HEK293 (cell line): ENCODE results near the gene ZNF507.

ENCODE experiments used
- BCL11A ChIP-seq: fragments of 450-650 bp; formaldehyde crosslinking; IDR thresholded peaks from 2 replicates; pipeline ENCODE4 v1.5.1; 2016; ENCODE audit warnings: low read depth, missing biosample characterization, missing genetic modification characterization
- PRDM1 ChIP-seq: fragments of 450-650 bp; formaldehyde crosslinking; IDR thresholded peaks from 2 replicates; pipeline ENCODE4; 2016; ENCODE audit warnings: missing biosample characterization, missing genetic modification characterization
- PRDM6 ChIP-seq: fragments of 450-650 bp; formaldehyde crosslinking; IDR thresholded peaks from 2 replicates; pipeline ENCODE4 v1.5.1; 2017; ENCODE audit warnings: missing biosample characterization, missing genetic modification characterization
- RBAK ChIP-seq: fragments of 450-650 bp; formaldehyde crosslinking; IDR thresholded peaks from 2 replicates; pipeline ENCODE4 v1.5.1; 2016; ENCODE audit warnings: missing biosample characterization, missing genetic modification characterization
- SP3 ChIP-seq: fragments of 450-650 bp; formaldehyde crosslinking; IDR thresholded peaks from 2 replicates; pipeline ENCODE4 v1.5.1; 2016; ENCODE audit warnings: missing biosample characterization, missing genetic modification characterization
- TCF7L2 ChIP-seq: IDR thresholded peaks from 2 replicates; pipeline ENCODE4 v1.6.1; 2011; ENCODE audit warnings: low read depth, mild to moderate bottlenecking, inconsistent platforms, low read length, moderate library complexity, borderline replicate concordance
- YY1 ChIP-seq: fragments of 450-650 bp; formaldehyde crosslinking; IDR thresholded peaks from 2 replicates; pipeline ENCODE4 v1.5.1; 2018; ENCODE audit warnings: missing biosample characterization, missing genetic modification characterization
- YY2 ChIP-seq: fragments of 450-650 bp; formaldehyde crosslinking; IDR thresholded peaks from 2 replicates; pipeline ENCODE4 v1.5.1; 2016; ENCODE audit warnings: missing biosample characterization, missing genetic modification characterization
- ZFHX2 ChIP-seq: fragments of 450-650 bp; formaldehyde crosslinking; conservative IDR thresholded peaks from 2 replicates; pipeline ENCODE4 v1.5.1; 2016; ENCODE audit warnings: missing biosample characterization, missing genetic modification characterization
- ZNF10 ChIP-seq: fragments of 450-650 bp; formaldehyde crosslinking; IDR thresholded peaks from 2 replicates; pipeline ENCODE4 v1.5.1; 2017; ENCODE audit warnings: missing biosample characterization, missing genetic modification characterization
- ZNF169 ChIP-seq: fragments of 450-650 bp; formaldehyde crosslinking; IDR thresholded peaks from 2 replicates; pipeline ENCODE4 v1.5.1; 2016; ENCODE audit warnings: missing biosample characterization, missing genetic modification characterization
- ZNF2 ChIP-seq: fragments of 450-650 bp; formaldehyde crosslinking; IDR thresholded peaks from 2 replicates; pipeline ENCODE4 v1.5.1; 2016; ENCODE audit warnings: missing biosample characterization, missing genetic modification characterization
- ZNF239 ChIP-seq: fragments of 450-650 bp; formaldehyde crosslinking; IDR thresholded peaks from 2 replicates; pipeline ENCODE4 v1.5.1; 2016; ENCODE audit warnings: missing biosample characterization, missing genetic modification characterization
- ZNF362 ChIP-seq: fragments of 450-650 bp; formaldehyde crosslinking; IDR thresholded peaks from 2 replicates; pipeline ENCODE4 v1.5.1; 2016; ENCODE audit warnings: missing biosample characterization, missing genetic modification characterization
- ZNF529 ChIP-seq: fragments of 450-650 bp; formaldehyde crosslinking; IDR thresholded peaks from 2 replicates; pipeline ENCODE4 v1.5.1; 2017; ENCODE audit warnings: missing genetic modification characterization, missing biosample characterization; ENCODE audit not compliant: insufficient replicate concordance
- ZNF544 ChIP-seq: fragments of 450-650 bp; formaldehyde crosslinking; IDR thresholded peaks from 2 replicates; pipeline ENCODE4 v1.5.0; 2017; ENCODE audit warnings: missing biosample characterization, missing genetic modification characterization
- ZNF561 ChIP-seq: fragments of 450-650 bp; IDR thresholded peaks from 2 replicates; pipeline ENCODE4 v1.5.1; 2018; ENCODE audit warnings: missing biosample characterization, missing genetic modification characterization, borderline replicate concordance
- ZNF626 ChIP-seq: fragments of 450-650 bp; sonication (Bioruptor Pico); formaldehyde crosslinking; IDR thresholded peaks from 2 replicates; pipeline ENCODE4 v1.5.1; 2018; ENCODE audit warnings: missing biosample characterization, missing genetic modification characterization, inconsistent platforms
- ZNF639 ChIP-seq: fragments of 450-650 bp; formaldehyde crosslinking; IDR thresholded peaks from 2 replicates; pipeline ENCODE4 v1.5.1; 2016; ENCODE audit warnings: missing biosample characterization, missing genetic modification characterization
- ZNF768 ChIP-seq: fragments of 450-650 bp; formaldehyde crosslinking; IDR thresholded peaks from 2 replicates; pipeline ENCODE4 v1.5.1; 2018; ENCODE audit warnings: missing biosample characterization, mild to moderate bottlenecking, missing genetic modification characterization
- ZNF792 ChIP-seq: fragments of 450-650 bp; formaldehyde crosslinking; IDR thresholded peaks from 2 replicates; pipeline ENCODE4 v1.5.1; 2016; ENCODE audit warnings: missing biosample characterization, missing genetic modification characterization
- ZSCAN18 ChIP-seq: fragments of 450-650 bp; formaldehyde crosslinking; IDR thresholded peaks from 2 replicates; pipeline ENCODE4 v1.5.1; 2016; ENCODE audit warnings: missing biosample characterization, missing genetic modification characterization
- TF ChIP-seq, protein P1 (sequence below): fragments of 450-650 bp; formaldehyde crosslinking; IDR thresholded peaks from 2 replicates; pipeline ENCODE4 v1.5.1; 2016; ENCODE audit warnings: missing biosample characterization, missing genetic modification characterization
- TF ChIP-seq, protein P2 (sequence below): fragments of 450-650 bp; formaldehyde crosslinking; IDR thresholded peaks from 2 replicates; pipeline ENCODE4 v1.5.1; 2016; ENCODE audit warnings: missing biosample characterization, missing genetic modification characterization
- TF ChIP-seq, protein P3 (sequence below): fragments of 450-650 bp; formaldehyde crosslinking; IDR thresholded peaks from 2 replicates; pipeline ENCODE4 v1.5.1; 2016; ENCODE audit warnings: missing biosample characterization, missing genetic modification characterization
- TF ChIP-seq, protein P4 (sequence below): fragments of 450-650 bp; formaldehyde crosslinking; IDR thresholded peaks from 2 replicates; pipeline ENCODE4 v1.5.1; 2017; ENCODE audit warnings: missing biosample characterization, missing genetic modification characterization

Gene ZNF507

DNA sequence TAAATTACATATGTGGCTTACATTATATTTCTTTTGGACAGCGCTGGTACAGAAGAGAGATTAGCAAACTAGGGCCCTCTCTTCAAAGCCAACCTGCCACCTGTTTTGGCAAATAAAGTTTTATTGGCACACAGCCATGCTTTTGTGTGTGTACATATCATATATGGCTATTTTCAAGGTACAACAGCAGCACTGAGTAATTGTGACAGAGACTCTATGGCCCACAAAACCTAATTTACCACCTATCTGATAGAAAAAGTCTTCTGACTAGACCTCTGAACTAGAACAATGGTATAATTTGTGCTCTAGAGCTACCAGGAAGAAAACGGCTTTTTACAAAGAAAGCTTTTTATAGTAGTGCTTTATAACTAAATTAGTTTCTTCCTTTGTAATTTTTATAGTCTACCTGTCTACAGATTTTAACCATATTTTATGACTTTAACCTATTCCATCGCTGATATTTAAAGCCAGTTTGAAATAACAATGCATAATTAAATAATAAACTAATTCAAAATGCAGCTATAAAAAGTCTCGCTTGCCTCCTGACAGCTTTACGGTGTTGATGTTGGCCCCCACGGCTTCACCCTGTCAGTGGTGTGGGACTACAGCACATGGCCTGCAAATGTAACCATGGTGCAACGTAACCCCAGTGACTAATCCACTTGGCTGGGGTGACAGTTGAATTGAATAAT lies 42.4 kb downstream of the ZNF507 start (continued):
- TF ChIP-seq ZNF10 (tag by site-specific recombination): peak; percentile 58; the same call in 1 of the 2 replicates
- no peak for TF ChIP-seq TCF7L2
- TF ChIP-seq RBAK (tag by site-specific recombination): no peak
- no peak for TF ChIP-seq ZSCAN18
- TF ChIP-seq ZNF239 (tag by site-specific recombination): no peak
- no peak for TF ChIP-seq ZFHX2
- TF ChIP-seq PRDM6 (tag by site-specific recombination): peak; percentile 70
- no peak for TF ChIP-seq BCL11A (tag by site-specific recombination)
- no peak for TF ChIP-seq ZNF529 (tag by site-specific recombination)
- TF ChIP-seq YY2 (tag by site-specific recombination): no peak
- TF ChIP-seq, protein P1, sequence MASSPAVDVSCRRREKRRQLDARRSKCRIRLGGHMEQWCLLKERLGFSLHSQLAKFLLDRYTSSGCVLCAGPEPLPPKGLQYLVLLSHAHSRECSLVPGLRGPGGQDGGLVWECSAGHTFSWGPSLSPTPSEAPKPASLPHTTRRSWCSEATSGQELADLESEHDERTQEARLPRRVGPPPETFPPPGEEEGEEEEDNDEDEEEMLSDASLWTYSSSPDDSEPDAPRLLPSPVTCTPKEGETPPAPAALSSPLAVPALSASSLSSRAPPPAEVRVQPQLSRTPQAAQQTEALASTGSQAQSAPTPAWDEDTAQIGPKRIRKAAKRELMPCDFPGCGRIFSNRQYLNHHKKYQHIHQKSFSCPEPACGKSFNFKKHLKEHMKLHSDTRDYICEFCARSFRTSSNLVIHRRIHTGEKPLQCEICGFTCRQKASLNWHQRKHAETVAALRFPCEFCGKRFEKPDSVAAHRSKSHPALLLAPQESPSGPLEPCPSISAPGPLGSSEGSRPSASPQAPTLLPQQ (tag by site-specific recombination): peak; percentile 37; the same call in 1 of the 2 replicates
- TF ChIP-seq YY1: no peak
- no peak for TF ChIP-seq ZNF792
- TF ChIP-seq, protein P2, sequence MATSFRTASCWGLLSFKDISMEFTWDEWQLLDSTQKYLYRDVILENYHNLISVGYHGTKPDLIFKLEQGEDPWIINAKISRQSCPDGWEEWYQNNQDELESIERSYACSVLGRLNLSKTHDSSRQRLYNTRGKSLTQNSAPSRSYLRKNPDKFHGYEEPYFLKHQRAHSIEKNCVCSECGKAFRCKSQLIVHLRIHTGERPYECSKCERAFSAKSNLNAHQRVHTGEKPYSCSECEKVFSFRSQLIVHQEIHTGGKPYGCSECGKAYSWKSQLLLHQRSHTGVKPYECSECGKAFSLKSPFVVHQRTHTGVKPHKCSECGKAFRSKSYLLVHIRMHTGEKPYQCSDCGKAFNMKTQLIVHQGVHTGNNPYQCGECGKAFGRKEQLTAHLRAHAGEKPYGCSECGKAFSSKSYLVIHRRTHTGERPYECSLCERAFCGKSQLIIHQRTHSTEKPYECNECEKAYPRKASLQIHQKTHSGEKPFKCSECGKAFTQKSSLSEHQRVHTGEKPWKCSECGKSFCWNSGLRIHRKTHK: no peak
- TF ChIP-seq, protein P3, sequence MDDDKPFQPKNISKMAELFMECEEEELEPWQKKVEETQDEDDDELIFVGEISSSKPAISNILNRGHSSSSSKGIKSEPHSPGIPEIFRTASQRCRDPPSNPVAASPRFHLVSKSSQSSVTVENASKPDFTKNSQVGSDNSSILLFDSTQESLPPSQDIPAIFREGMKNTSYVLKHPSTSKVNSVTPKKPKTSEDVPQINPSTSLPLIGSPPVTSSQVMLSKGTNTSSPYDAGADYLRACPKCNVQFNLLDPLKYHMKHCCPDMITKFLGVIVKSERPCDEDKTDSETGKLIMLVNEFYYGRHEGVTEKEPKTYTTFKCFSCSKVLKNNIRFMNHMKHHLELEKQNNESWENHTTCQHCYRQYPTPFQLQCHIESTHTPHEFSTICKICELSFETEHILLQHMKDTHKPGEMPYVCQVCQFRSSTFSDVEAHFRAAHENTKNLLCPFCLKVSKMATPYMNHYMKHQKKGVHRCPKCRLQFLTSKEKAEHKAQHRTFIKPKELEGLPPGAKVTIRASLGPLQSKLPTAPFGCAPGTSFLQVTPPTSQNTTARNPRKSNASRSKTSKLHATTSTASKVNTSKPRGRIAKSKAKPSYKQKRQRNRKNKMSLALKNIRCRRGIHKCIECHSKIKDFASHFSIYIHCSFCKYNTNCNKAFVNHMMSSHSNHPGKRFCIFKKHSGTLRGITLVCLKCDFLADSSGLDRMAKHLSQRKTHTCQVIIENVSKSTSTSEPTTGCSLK (tag by site-specific recombination): no peak
- TF ChIP-seq ZNF626 (tag by site-specific recombination): peak; percentile 8; the same call in 1 of the 2 replicates
- TF ChIP-seq ZNF561 (tag by site-specific recombination): peak; percentile 29; the same call in 1 of the 2 replicates
- TF ChIP-seq ZNF544 (tag by site-specific recombination): no peak
- TF ChIP-seq ZNF639: no peak
- no peak for TF ChIP-seq ZNF2 (tag by site-specific recombination)
- TF ChIP-seq, protein P4, sequence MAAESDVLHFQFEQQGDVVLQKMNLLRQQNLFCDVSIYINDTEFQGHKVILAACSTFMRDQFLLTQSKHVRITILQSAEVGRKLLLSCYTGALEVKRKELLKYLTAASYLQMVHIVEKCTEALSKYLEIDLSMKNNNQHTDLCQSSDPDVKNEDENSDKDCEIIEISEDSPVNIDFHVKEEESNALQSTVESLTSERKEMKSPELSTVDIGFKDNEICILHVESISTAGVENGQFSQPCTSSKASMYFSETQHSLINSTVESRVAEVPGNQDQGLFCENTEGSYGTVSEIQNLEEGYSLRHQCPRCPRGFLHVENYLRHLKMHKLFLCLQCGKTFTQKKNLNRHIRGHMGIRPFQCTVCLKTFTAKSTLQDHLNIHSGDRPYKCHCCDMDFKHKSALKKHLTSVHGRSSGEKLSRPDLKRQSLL (tag by site-specific recombination): no peak
- no peak for TF ChIP-seq ZNF169 (tag by site-specific recombination)
- TF ChIP-seq ZNF768 (tag by site-specific recombination): no peak
- TF ChIP-seq SP3 (tag by site-specific recombination): no peak
- TF ChIP-seq PRDM1: no peak
- no peak for TF ChIP-seq ZNF362
